ENCODE data around the gene GLP2R. TPM values are rescaled to one million over a fixed set of nuclear protein-coding genes. Genes with fewer than 3 reads are reported as not detected.

GLP2R gene
- total and polyA plus RNA-seq, 9 donors, result 0.18 to 3.4 (median 0.57) TPM

GRCh38 chr17:9894231-9894630 lies 68.5 kb downstream of the GLP2R start:
- WGBS, 3 donors, result 90 to 91% (median 90%) methylated on average over 3 of the region's 3 CpGs
- intact Hi-C loops (cut with DNase I), result loop anchor here in 2 of 4 donors (10.0 kb wide), 2 partner anchors 99 to 139 kb away; partner anchors contain the start of gene DHRS7C (in 1 of the 2)
- Histone ChIP-seq H3K4me1 (ENCODE audit: insufficient read depth) (no peaks in the 10 kb centered on the region), H3K9me3 (no peaks in the 10 kb centered on the region), H3K4me3 (no peak overlapping the region), H3K27ac (no peak overlapping the region), H3K36me3 (no peaks in the 10 kb centered on the region), H3K27me3 (no peaks in the 10 kb centered on the region)
- no peak for TF ChIP-seq CTCF (IDR thresholded peaks at IDR 0.05)
- no peak for DNase-seq

GRCh38 chr17:9895923-9896322 lies 70.2 kb downstream of the GLP2R start:
- intact Hi-C loops (cut with DNase I), result loop anchor here in 2 of 4 donors (10.0 kb wide), 2 partner anchors 101 to 141 kb away; partner anchors contain the start of gene DHRS7C (in 1 of the 2)
- Histone ChIP-seq H3K4me3 (no peak overlapping the region), H3K4me1 (ENCODE audit: insufficient read depth) (peaks cover 7% of the 10 kb centered on the region), H3K36me3 (no peaks in the 10 kb centered on the region), H3K27me3 (no peaks in the 10 kb centered on the region), H3K27ac (no peak overlapping the region), H3K9me3 (no peaks in the 10 kb centered on the region)
- no peak for DNase-seq
- no peak for TF ChIP-seq POLR2A (IDR thresholded peaks at IDR 0.05)
- TF ChIP-seq EP300 (IDR thresholded peaks at IDR 0.05), result no peak
- no peak for TF ChIP-seq CTCF (IDR thresholded peaks at IDR 0.05)

GRCh38 chr17:9897372-9897968 lies 71.7 kb downstream of the GLP2R start:
- Histone ChIP-seq H3K4me3 (no peak overlapping the region), H3K36me3 (no peaks in the 10 kb centered on the region), H3K27ac (no peak overlapping the region), H3K27me3 (no peaks in the 10 kb centered on the region), H3K9me3 (no peaks in the 10 kb centered on the region), H3K4me1 (ENCODE audit: insufficient read depth) (peaks cover 7% of the 10 kb centered on the region)
- no peak for DNase-seq
- no peak for TF ChIP-seq POLR2A (IDR thresholded peaks at IDR 0.05)
- TF ChIP-seq EP300 (IDR thresholded peaks at IDR 0.05), result no peak
- no peak for TF ChIP-seq CTCF (IDR thresholded peaks at IDR 0.05)
- intact Hi-C loops (cut with DNase I), result loop anchor here in 2 of 4 donors (10.0 kb wide), 2 partner anchors 103 to 143 kb away; partner anchors contain the start of gene DHRS7C (in 1 of the 2)
- 85 to 91% (median 90%) methylated on average over 13 of the region's 13 CpGs for WGBS, 3 donors

GRCh38 chr17:9898812-9899211 lies 73.1 kb downstream of the GLP2R start:
- H3K27ac ChIP-seq, result no peak overlapping the region
- no peak for DNase-seq

More at GRCh38 chr17:9898812-9899211, 73.1 kb downstream of the GLP2R start:
- no peak for TF ChIP-seq POLR2A (IDR thresholded peaks at IDR 0.05)
- TF ChIP-seq CTCF (IDR thresholded peaks at IDR 0.05), result no peak
- TF ChIP-seq EP300 (IDR thresholded peaks at IDR 0.05), result no peak
- Histone ChIP-seq H3K9me3 (no peaks in the 10 kb centered on the region), H3K4me3 (no peak overlapping the region), H3K4me1 (ENCODE audit: insufficient read depth) (peaks cover 7% of the 10 kb centered on the region), H3K27me3 (no peaks in the 10 kb centered on the region), H3K36me3 (no peaks in the 10 kb centered on the region)
- intact Hi-C loops (cut with DNase I), result loop anchor here in 2 of 4 donors (10.0 kb wide), 2 partner anchors 104 to 144 kb away; partner anchors contain the start of gene DHRS7C (in 1 of the 2)
- 97 to 99% (median 98%) methylated on average over 8 of the region's 8 CpGs for WGBS, 3 donors
